ENCODE measurements around the gene MYO5B.

DNA sequence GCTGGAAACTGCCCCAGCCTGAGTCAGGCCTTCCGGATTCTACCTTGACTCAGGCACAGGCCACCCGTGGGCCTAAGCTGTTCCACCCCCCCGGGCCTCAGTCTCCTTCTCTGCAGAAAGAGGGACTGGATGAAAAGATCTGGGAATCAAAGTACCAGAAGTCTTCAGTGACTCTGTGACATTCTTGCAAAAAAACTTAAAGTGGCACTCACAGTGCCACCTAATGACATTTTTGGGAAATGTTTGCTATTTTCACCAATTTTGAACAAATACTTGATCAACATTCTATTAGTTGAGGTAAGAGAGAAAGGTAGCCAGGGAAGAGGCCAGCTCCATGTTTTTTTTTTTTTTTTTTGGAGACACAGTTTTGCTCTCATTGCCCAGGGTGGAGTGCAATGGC, 333.3 kb downstream of the MYO5B start:
- TF ChIP-seq, protein P1, sequence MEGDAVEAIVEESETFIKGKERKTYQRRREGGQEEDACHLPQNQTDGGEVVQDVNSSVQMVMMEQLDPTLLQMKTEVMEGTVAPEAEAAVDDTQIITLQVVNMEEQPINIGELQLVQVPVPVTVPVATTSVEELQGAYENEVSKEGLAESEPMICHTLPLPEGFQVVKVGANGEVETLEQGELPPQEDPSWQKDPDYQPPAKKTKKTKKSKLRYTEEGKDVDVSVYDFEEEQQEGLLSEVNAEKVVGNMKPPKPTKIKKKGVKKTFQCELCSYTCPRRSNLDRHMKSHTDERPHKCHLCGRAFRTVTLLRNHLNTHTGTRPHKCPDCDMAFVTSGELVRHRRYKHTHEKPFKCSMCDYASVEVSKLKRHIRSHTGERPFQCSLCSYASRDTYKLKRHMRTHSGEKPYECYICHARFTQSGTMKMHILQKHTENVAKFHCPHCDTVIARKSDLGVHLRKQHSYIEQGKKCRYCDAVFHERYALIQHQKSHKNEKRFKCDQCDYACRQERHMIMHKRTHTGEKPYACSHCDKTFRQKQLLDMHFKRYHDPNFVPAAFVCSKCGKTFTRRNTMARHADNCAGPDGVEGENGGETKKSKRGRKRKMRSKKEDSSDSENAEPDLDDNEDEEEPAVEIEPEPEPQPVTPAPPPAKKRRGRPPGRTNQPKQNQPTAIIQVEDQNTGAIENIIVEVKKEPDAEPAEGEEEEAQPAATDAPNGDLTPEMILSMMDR (IDR thresholded peaks at IDR 0.05 in 2 of 3, conservative IDR thresholded peaks at IDR 0.05 in 1 of 3; ENCODE audit: control insufficient read depth in 2 of 3, extremely low read depth in 1 of 3, insufficient read depth in 1 of 3, low read depth in 3 of 3, low read length in 3 of 3), result peak; percentile 28 to 50 (median 48); a peak in 5 of 6 replicates
- TF ChIP-seq MXI1 (IDR thresholded peaks at IDR 0.05; ENCODE audit: low read depth, low read length) (no peak), CHD1 (IDR thresholded peaks at IDR 0.05; ENCODE audit: low read depth, low read length) (no peak), CREB1 (IDR thresholded peaks at IDR 0.05; ENCODE audit: low read depth) (no peak), POLR2AphosphoS5 (IDR thresholded peaks at IDR 0.05; ENCODE audit: low read length) (no peak), EGR1 (IDR thresholded peaks at IDR 0.05; ENCODE audit: borderline replicate concordance in 1 of 2, low read depth in 2 of 2, low read length in 2 of 2) (no peak), ZBED1 (IDR thresholded peaks at IDR 0.05; ENCODE audit: borderline replicate concordance) (no peak), MYC (IDR thresholded peaks at IDR 0.05; ENCODE audit: insufficient read depth, insufficient read length, insufficient replicate concordance, low read length, severe bottlenecking) (no peak), SMARCA5 (IDR thresholded peaks at IDR 0.05) (no peak), RAD21 (IDR thresholded peaks at IDR 0.05; ENCODE audit: insufficient read depth, low read depth, low read length) (peak; percentile 46), TCF12 (IDR thresholded peaks at IDR 0.05; ENCODE audit: low read depth, low read length) (no peak)
- TF ChIP-seq, protein P2, sequence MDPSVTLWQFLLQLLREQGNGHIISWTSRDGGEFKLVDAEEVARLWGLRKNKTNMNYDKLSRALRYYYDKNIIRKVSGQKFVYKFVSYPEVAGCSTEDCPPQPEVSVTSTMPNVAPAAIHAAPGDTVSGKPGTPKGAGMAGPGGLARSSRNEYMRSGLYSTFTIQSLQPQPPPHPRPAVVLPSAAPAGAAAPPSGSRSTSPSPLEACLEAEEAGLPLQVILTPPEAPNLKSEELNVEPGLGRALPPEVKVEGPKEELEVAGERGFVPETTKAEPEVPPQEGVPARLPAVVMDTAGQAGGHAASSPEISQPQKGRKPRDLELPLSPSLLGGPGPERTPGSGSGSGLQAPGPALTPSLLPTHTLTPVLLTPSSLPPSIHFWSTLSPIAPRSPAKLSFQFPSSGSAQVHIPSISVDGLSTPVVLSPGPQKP (IDR thresholded peaks at IDR 0.05; ENCODE audit: low read depth, low read length), result no peak
